A673 (cell line): ENCODE data around the gene FAM118B.

Experiments
- CTCF ChIP-seq: fragments of 300-800, 200-600 bp; sonication (generic); conservative IDR thresholded peaks from 2 replicates; pipeline ENCODE4 v1.5.1; 2017; ENCODE audit warnings: low read depth, mild to moderate bottlenecking, antibody characterized with exemption, low read length, moderate library complexity, mixed read lengths
- EZH2 ChIP-seq: fragments of 200-600 bp; sonication (generic); IDR thresholded peaks from 2 replicates; pipeline ENCODE4 v1.6.1; 2017; ENCODE audit warnings: borderline replicate concordance, low read depth, mild to moderate bottlenecking, mixed read lengths, antibody characterized with exemption, low read length; ENCODE audit not compliant: poor library complexity, severe bottlenecking

GRCh38 chr11:126181939-126182730 is 29.4 kb upstream of the FAM118B start:
- TF ChIP-seq CTCF = no peak
- TF ChIP-seq EZH2 = no peak
